Naive thymus-derived CD4-positive, alpha-beta T cell (primary cell): ENCODE data around the gene RPTOR. TPM values are rescaled to one million over a fixed set of nuclear protein-coding genes. Genes with fewer than 3 reads are reported as not detected.
A peak's percentile ranks its signal among the peaks of the same experiment; 100 is the strongest.

Experiments used
- ATAC-seq: fragments of 150-1000 bp; cut with Tn5 transposase; 2 replicates; pipeline ENCODE4 v1.10.0; 2021; ENCODE audit warnings: mild to moderate bottlenecking, moderate library complexity
- CTCF ChIA-PET: fragments of 350-600 bp; sonication (Branson Sonifier 250); formaldehyde crosslinking; loops from one replicate; lab custom pipeline; 2021; ENCODE audit warnings: antibody characterized with exemption; lab: Charles Lee
- POLR2A ChIA-PET: fragments of 350-600 bp; sonication (Branson Sonifier 250); formaldehyde crosslinking; loops from one replicate; lab custom pipeline; 2021; ENCODE audit warnings: antibody characterized with exemption, inconsistent platforms; lab: Charles Lee
- DNase-seq, 9 donors: peaks; one replicate each; pipeline versions ENCODE4 v3.0.0 to v3.0.0-alpha.2; 2020 to 2022; ENCODE audit warnings: mixed read lengths in 1 of 9
- H3K27ac ChIP-seq: one replicate; pipeline ENCODE4 v1.7.0; 2013; ENCODE audit warnings: mild to moderate bottlenecking, low read depth, low read length, moderate library complexity
- H3K27me3 ChIP-seq, 2 donors: one replicate each; pipeline ENCODE4 v1.7.0; 2013; ENCODE audit warnings: low read length in 2 of 2, mild to moderate bottlenecking in 2 of 2, moderate library complexity in 2 of 2; ENCODE audit not compliant: control insufficient read depth in 2 of 2, insufficient read depth in 2 of 2
- H3K36me3 ChIP-seq, 3 experiments: 1 replicate in 2 of 3; 2 replicates in 1 of 3; pipeline ENCODE4 v1.7.0; 2013; ENCODE audit warnings: low read length in 3 of 3, mild to moderate bottlenecking in 3 of 3, moderate library complexity in 1 of 3; ENCODE audit not compliant: insufficient read depth in 3 of 3, control insufficient read depth in 2 of 3
- H3K4me1 ChIP-seq, 2 donors: one replicate each; pipeline ENCODE4 v1.7.0; 2013; ENCODE audit warnings: low read length in 2 of 2, mild to moderate bottlenecking in 2 of 2, moderate library complexity in 1 of 2; ENCODE audit not compliant: control insufficient read depth in 2 of 2, insufficient read depth in 2 of 2
- H3K4me3 ChIP-seq: 2 replicates; pipeline ENCODE4 v1.7.0; 2013; ENCODE audit warnings: mild to moderate bottlenecking, low read length
- H3K9me3 ChIP-seq, 3 experiments: 1 replicate in 2 of 3; 2 replicates in 1 of 3; pipeline ENCODE4 v1.7.0; 2013; ENCODE audit warnings: low read length in 3 of 3; ENCODE audit not compliant: control insufficient read depth in 2 of 3
- H3K27ac Mint-ChIP-seq, 9 donors: one replicate each; pipeline ENCODE4 v1.8.0; 2020 to 2022; ENCODE audit warnings: mixed read lengths in 9 of 9, mild to moderate bottlenecking in 8 of 9, moderate library complexity in 5 of 9, inconsistent platforms in 2 of 9
- H3K27me3 Mint-ChIP-seq, 5 donors: one replicate each; pipeline ENCODE4 v1.8.0; 2021 to 2022; ENCODE audit warnings: mixed read lengths in 5 of 5, mild to moderate bottlenecking in 1 of 5
- H3K36me3 Mint-ChIP-seq, 5 donors: one replicate each; pipeline ENCODE4 v1.8.0; 2020 to 2022; ENCODE audit warnings: mixed read lengths in 5 of 5, mild to moderate bottlenecking in 3 of 5, inconsistent platforms in 1 of 5
- H3K4me1 Mint-ChIP-seq, 7 donors: one replicate each; pipeline ENCODE4 v1.8.0; 2020 to 2022; ENCODE audit warnings: mixed read lengths in 7 of 7, mild to moderate bottlenecking in 3 of 7, inconsistent platforms in 1 of 7
- H3K4me3 Mint-ChIP-seq, 10 donors: one replicate each; pipeline ENCODE4 v1.8.0; 2020 to 2022; ENCODE audit warnings: mild to moderate bottlenecking in 10 of 10, mixed read lengths in 10 of 10, moderate library complexity in 6 of 10, inconsistent platforms in 2 of 10
- H3K9me3 Mint-ChIP-seq, 11 donors: one replicate each; pipeline ENCODE4 v1.8.0; 2020 to 2022; ENCODE audit warnings: mixed read lengths in 11 of 11, mild to moderate bottlenecking in 4 of 11, inconsistent platforms in 1 of 11, moderate library complexity in 1 of 11
- intact Hi-C, 2 donors: fragments of 100-400 bp; cut with micrococcal nuclease; formaldehyde crosslinking; loops; one replicate each; pipeline ENCODE4 v1.15.1; 2023
- polyA plus RNA-seq, 2 donors: library from polyadenylated mRNA; unstranded; fragments of 300-500 nt; fragmentation: Illumina TruSeq; gene quantifications; one replicate each; pipeline ENCODE4 v1.2.3, GENCODE V29; 2021
- total RNA-seq, 6 experiments: library from RNA in 5 of 6; stranded (reverse) in 5 of 6; gene quantifications; 1 replicate in 5 of 6; 2 replicates in 1 of 6; pipeline ENCODE4 v1.2.3 and lab custom pipeline; 2021 to 2026

Gene RPTOR
- total and polyA plus RNA-seq, 7 experiments from 2014 or later: 10.9 to 89.8 (median 59.9) TPM

DNA sequence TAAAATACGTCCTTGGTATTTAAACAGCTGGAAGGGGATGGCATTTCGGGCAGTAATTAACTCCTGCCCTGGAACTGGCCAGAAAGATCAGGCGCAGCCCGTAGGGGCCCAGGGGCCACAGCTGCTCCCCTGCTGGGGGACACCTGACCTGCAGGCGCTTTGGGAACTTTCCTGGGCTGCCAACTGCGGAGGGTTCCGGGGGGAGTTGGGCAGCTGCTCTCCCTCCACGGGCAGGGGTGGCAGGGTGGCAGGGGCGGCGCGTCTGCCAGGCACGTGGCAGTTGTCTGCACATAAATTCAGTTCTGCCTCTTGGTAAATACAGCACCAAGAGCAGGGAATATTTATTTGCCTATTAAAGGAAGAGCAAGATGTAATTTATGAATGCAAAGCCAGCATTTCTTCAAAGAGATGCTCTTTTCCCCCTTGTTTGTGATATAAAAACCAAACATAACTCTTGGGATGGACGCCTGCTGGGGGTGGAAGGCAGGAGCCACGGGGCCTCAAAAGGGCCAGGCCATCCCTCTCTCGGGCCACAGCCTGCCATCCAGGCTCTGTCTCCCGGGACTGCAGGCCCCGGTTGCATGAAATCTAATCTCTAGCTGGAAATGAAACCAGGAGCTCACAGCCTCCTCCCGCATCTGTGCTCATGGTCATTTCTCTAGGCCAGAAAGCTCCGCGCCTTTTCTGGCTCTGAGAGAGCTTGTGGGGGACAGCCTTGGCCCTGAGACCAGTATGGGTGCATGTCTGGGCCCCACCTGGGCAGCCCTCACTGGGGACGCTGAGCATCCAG, 417.1 kb downstream of the RPTOR start:
- peaks cover 0 to 64% (median 0%) of the 10 kb centered on the region in 3 experiments for H3K36me3 ChIP-seq
- Mint-ChIP-seq H3K9me3 (no peaks in the 10 kb centered on the region), H3K27ac (peak overlapping the region in 1 of 9 donors; percentile 9), H3K4me3 (no peak overlapping the region), H3K27me3 (no peaks in the 10 kb centered on the region), H3K4me1 (no peaks in the 10 kb centered on the region), H3K36me3 (peaks cover 0 to 21% (median 4%) of the 10 kb centered on the region in 5 donors)
- no peaks in the 10 kb centered on the region for H3K9me3 ChIP-seq
- no peak for ATAC-seq
- H3K27me3 ChIP-seq: no peaks in the 10 kb centered on the region
- ChIA-PET CTCF (interaction anchor here (0.5 kb wide), 1 partner anchor 25 kb away, joined by 4 read pairs; no protein-coding TSS in a partner anchor), POLR2A (interaction anchor here (0.7 to 1.0 kb wide), 2 partner anchors 10 to 521 kb away, joined by 3 read pairs; no protein-coding TSS in a partner anchor)
- DNase-seq: no peak
- no peaks in the 10 kb centered on the region for H3K4me1 ChIP-seq
- no peak overlapping the region for H3K27ac ChIP-seq
- intact Hi-C loops: no loop called here
- no peak overlapping the region for H3K4me3 ChIP-seq

DNA sequence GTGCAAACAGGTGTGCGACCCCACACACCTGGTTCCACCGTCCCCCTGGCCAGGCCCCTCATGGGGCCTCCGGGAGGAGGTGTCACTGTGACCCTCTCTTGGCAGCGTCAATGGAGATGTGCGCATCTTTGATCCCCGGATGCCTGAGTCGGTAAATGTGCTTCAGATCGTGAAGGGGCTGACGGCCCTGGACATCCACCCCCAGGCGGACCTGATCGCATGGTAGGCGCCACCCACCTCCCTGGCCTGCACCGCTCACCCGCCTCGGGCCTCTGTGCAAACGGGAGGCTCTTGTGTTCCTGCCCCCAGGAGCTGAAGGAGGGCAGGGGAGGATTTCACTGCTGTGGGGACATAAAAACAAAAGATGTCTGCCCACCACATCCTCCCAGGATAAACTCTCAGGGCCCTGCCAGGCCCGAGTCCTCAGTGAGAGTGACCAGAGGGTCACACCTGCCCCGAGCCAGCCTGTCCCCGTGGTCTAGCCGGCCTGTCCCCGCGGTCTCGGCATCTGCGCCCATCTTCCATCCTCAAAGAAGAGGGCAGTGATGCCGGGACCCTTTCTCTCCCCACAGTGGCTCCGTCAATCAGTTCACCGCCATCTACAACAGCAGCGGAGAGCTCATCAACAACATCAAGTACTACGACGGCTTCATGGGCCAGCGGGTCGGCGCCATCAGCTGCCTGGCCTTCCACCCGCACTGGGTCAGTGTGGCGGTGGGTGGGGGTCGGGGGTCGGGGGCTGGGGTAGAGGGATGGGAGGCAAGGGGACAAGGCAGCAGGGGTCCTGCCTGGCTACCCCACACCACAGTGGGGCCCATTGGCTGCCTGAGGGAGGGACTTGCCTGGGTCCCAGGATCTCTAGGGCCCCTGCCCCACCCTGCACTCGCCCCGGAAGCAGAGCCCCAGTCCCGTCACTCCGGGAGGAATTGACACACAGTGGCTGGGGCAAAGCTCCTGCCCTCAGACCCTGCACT, 418.0 kb downstream of the RPTOR start:
- POLR2A ChIA-PET: no interaction called here
- CTCF ChIA-PET: no interaction called here
- Histone ChIP-seq H3K4me1 (no peaks in the 10 kb centered on the region), H3K9me3 (no peaks in the 10 kb centered on the region), H3K36me3 (peaks cover 0 to 59% (median 0%) of the 10 kb centered on the region in 3 experiments), H3K4me3 (no peak overlapping the region), H3K27me3 (no peaks in the 10 kb centered on the region), H3K27ac (no peak overlapping the region)
- H3K27ac Mint-ChIP-seq: peak overlapping the region in 1 of 9 donors; percentile 9
- no peak overlapping the region for H3K4me3 Mint-ChIP-seq
- ATAC-seq (no peak), DNase-seq (no peak)
- H3K9me3 Mint-ChIP-seq: no peaks in the 10 kb centered on the region
- peaks cover 0 to 21% (median 4%) of the 10 kb centered on the region in 5 donors for H3K36me3 Mint-ChIP-seq
- no peaks in the 10 kb centered on the region for H3K4me1 Mint-ChIP-seq
- H3K27me3 Mint-ChIP-seq: no peaks in the 10 kb centered on the region
- intact Hi-C loops: no loop called here

DNA sequence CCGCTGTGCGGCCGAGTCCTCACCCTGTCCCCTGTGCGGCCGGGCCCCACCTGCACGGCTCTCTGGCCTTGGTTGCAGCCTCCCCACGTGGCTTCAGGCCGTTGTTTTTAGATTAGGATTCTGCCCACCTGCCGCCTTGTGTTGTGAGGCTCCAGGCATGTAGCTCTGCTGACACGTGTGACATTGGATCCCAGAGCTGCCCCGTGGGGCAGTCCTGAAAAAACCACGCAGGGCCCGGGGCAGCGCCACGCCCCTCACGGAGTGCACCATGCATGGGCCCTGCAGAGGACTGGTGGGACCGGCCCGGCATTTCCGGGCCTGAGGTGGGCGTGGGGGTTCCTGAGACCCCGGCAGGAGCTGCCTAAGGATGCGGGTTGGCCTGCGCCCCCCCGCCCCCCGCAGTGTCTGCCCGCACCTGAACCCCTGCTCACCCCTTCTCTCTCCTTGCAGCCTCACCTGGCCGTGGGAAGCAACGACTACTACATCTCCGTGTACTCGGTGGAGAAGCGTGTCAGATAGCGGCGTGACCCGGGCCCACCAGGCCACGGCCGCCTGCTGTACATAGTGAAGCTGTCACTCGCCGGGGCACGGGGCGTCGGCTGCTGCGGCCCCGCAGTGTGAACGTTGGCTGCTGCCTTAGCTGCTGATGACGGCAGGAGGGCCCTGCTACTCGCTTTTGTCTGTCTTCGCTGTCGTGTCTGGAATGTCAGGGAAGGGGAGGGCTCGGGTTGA, 419.3 kb downstream of the RPTOR start:
- CTCF ChIA-PET: no interaction called here
- H3K36me3 ChIP-seq: peaks cover 0 to 56% (median 0%) of the 10 kb centered on the region in 3 experiments
- Mint-ChIP-seq H3K27ac (no peak overlapping the region), H3K4me3 (no peak overlapping the region), H3K36me3 (peaks cover 0 to 21% (median 4%) of the 10 kb centered on the region in 5 donors), H3K27me3 (no peaks in the 10 kb centered on the region), H3K4me1 (no peaks in the 10 kb centered on the region), H3K9me3 (no peaks in the 10 kb centered on the region)
- H3K4me3 ChIP-seq: no peak overlapping the region
- DNase-seq (no peak), ATAC-seq (no peak)
- intact Hi-C loops: no loop called here
- no peaks in the 10 kb centered on the region for H3K4me1 ChIP-seq
- POLR2A ChIA-PET: no interaction called here
- H3K27ac ChIP-seq: no peak overlapping the region
- H3K9me3 ChIP-seq: no peaks in the 10 kb centered on the region
- no peaks in the 10 kb centered on the region for H3K27me3 ChIP-seq

DNA sequence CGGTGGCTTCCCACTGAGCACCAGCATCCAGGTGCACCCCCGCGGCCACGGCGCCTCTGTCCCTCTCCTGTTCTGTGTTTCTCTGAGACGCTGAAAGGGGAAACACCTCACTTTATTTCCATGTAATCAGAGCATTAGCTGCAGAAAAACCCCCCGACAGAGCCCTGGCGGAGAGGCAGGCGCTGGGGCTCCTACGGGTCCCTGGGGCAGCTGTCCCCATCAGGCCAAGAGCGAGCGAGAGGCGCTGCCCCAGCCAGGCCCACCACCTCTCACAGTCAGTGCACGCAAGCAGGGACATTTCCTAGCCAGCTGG, 419.9 kb downstream of the RPTOR start:
- POLR2A ChIA-PET: no interaction called here
- peaks cover 0 to 3% of the 10 kb centered on the region in 2 donors for H3K4me1 ChIP-seq
- DNase-seq (no peak), ATAC-seq (no peak)
- peaks cover 0 to 50% (median 0%) of the 10 kb centered on the region in 3 experiments for H3K36me3 ChIP-seq
- H3K36me3 Mint-ChIP-seq: peaks cover 0 to 21% (median 4%) of the 10 kb centered on the region in 5 donors
- H3K27ac Mint-ChIP-seq: no peak overlapping the region
- no peaks in the 10 kb centered on the region for H3K27me3 ChIP-seq
- H3K9me3 ChIP-seq: no peaks in the 10 kb centered on the region
- H3K4me1 Mint-ChIP-seq: peaks cover 0 to 4% (median 1%) of the 10 kb centered on the region in 7 donors
- no peak overlapping the region for H3K4me3 ChIP-seq
- CTCF ChIA-PET: no interaction called here
- no peaks in the 10 kb centered on the region for H3K9me3 Mint-ChIP-seq
- no peak overlapping the region for H3K4me3 Mint-ChIP-seq
- H3K27ac ChIP-seq: no peak overlapping the region
- intact Hi-C loops: no loop called here
- no peaks in the 10 kb centered on the region for H3K27me3 Mint-ChIP-seq

GRCh38 chr17:80964859-80965580, 420.4 kb downstream of the RPTOR start:
- Histone ChIP-seq H3K4me1 (peaks cover 0 to 8% of the 10 kb centered on the region in 2 donors), H3K27me3 (no peaks in the 10 kb centered on the region), H3K4me3 (no peak overlapping the region), H3K36me3 (peaks cover 0 to 45% (median 0%) of the 10 kb centered on the region in 3 experiments), H3K27ac (no peak overlapping the region), H3K9me3 (no peaks in the 10 kb centered on the region)
- CTCF ChIA-PET: interaction anchor here (0.5 kb wide), 1 partner anchor 18 kb away, joined by 3 read pairs; no protein-coding TSS in a partner anchor
- peak; percentile 4 for ATAC-seq
- intact Hi-C loops: no loop called here
- no peaks in the 10 kb centered on the region for H3K27me3 Mint-ChIP-seq
- H3K4me3 Mint-ChIP-seq: no peak overlapping the region
- POLR2A ChIA-PET: no interaction called here
- no peaks in the 10 kb centered on the region for H3K9me3 Mint-ChIP-seq
- DNase-seq: no peak
- peak overlapping the region in 2 of 9 donors; percentile 42 to 48 for H3K27ac Mint-ChIP-seq
- H3K4me1 Mint-ChIP-seq: peaks cover 0 to 6% (median 2%) of the 10 kb centered on the region in 7 donors
- H3K36me3 Mint-ChIP-seq: peaks cover 0 to 21% (median 4%) of the 10 kb centered on the region in 5 donors
